Measurements from ENCODE around the gene CSAD.
"Not testable (repeated sequence)": the region's sequence is repeated elsewhere in the genome, so short reads cannot be mapped to it uniquely, and the experiment has no call there.

The CSAD gene

GRCh38 chr12:53218551-53219291 lies 38.0 kb upstream of the CSAD start:
- DNase-seq (ENCODE audit: low read depth in 2 of 2): no peak

GRCh38 chr12:53217931-53218307 lies 37.2 kb upstream of the CSAD start:
- no peak for DNase-seq (ENCODE audit: low read depth in 2 of 2)

- DNase-seq (ENCODE audit: low read depth in 2 of 2): no peak
Measured at GRCh38 chr12:53217051-53217930, 36.6 kb upstream of the CSAD start.

GRCh38 chr12:53215497-53215896 lies 34.8 kb upstream of the CSAD start:
- DNase-seq (ENCODE audit: low read depth in 2 of 2): no peak

- DNase-seq (ENCODE audit: low read depth in 2 of 2): no peak
Measured at GRCh38 chr12:53214687-53215455, 34.1 kb upstream of the CSAD start.

- DNase-seq (ENCODE audit: low read depth in 2 of 2): no peak
Measured at GRCh38 chr12:53214221-53214620, 33.5 kb upstream of the CSAD start.

GRCh38 chr12:53213348-53213747 lies 32.6 kb upstream of the CSAD start:
- DNase-seq (ENCODE audit: low read depth in 2 of 2): peak; percentile 83 to 88

- DNase-seq (ENCODE audit: low read depth in 2 of 2): no peak
Measured at GRCh38 chr12:53212931-53213330, 32.2 kb upstream of the CSAD start.

GRCh38 chr12:53211476-53212381 lies 31.0 kb upstream of the CSAD start:
- no peak for DNase-seq (ENCODE audit: low read depth in 2 of 2)

GRCh38 chr12:53210843-53211242 lies 30.1 kb upstream of the CSAD start:
- no peak for DNase-seq (ENCODE audit: low read depth in 2 of 2)

- DNase-seq (ENCODE audit: low read depth in 2 of 2): no peak
Measured at GRCh38 chr12:53208877-53209463, 28.2 kb upstream of the CSAD start.

GRCh38 chr12:53208435-53208834 lies 27.7 kb upstream of the CSAD start:
- DNase-seq (ENCODE audit: low read depth in 2 of 2): no peak

GRCh38 chr12:53207042-53207441 lies 26.3 kb upstream of the CSAD start, which contains the start of gene ITGB7:
Gene ITGB7 (minus strand): TSS chr12:53207251. CDS start chr12:53200443, 6,808 bp downstream.
- no peak for DNase-seq (ENCODE audit: low read depth in 2 of 2)

GRCh38 chr12:53205747-53206419 lies 25.2 kb upstream of the CSAD start:
- DNase-seq (ENCODE audit: low read depth in 2 of 2): no peak

- no peak for DNase-seq (ENCODE audit: low read depth in 2 of 2)
Measured at GRCh38 chr12:53204351-53204750, 23.6 kb upstream of the CSAD start.

GRCh38 chr12:53202316-53202715 lies 21.6 kb upstream of the CSAD start:
- DNase-seq (ENCODE audit: low read depth in 2 of 2): not testable (repeated sequence)

- DNase-seq (ENCODE audit: low read depth in 2 of 2): no peak
Measured at GRCh38 chr12:53201639-53202038, 20.9 kb upstream of the CSAD start.

GRCh38 chr12:53201177-53201541 lies 20.4 kb upstream of the CSAD start:
- DNase-seq (ENCODE audit: low read depth in 2 of 2): no peak

- DNase-seq (ENCODE audit: low read depth in 2 of 2): no peak
Measured at GRCh38 chr12:53200458-53201176, 19.9 kb upstream of the CSAD start.

GRCh38 chr12:53200107-53200457 lies 19.4 kb upstream of the CSAD start:
- no peak for DNase-seq (ENCODE audit: low read depth in 2 of 2)
